IMR-90 (cell line): ENCODE results near the gene EEF1G. TPM values are rescaled to one million over a fixed set of nuclear protein-coding genes. Genes with fewer than 3 reads are reported as not detected.

Experiments used
- ATAC-seq: fragments of 200-7000 bp; cut with Tn5 transposase; 2 replicates; pipeline ENCODE4 v1.9.1; 2020; ENCODE audit warnings: low read depth, mild to moderate bottlenecking, moderate library complexity
- BruUV-seq: library from RNA; stranded (reverse); fragments of 400-500 nt; replicated peaks from 2 replicates; lab custom pipeline; 2021; lab: Mats Ljungman, UMichigan
- CTCF ChIA-PET: fragments of 300-600 bp; formaldehyde crosslinking; extraction: SDS; loops from one replicate; lab custom pipeline; 2021; ENCODE audit warnings: antibody characterized with exemption; lab: Yijun Ruan, JAX
- POLR2A ChIA-PET: fragments of 300-600 bp; sonication (Branson Sonifier 250); formaldehyde crosslinking; loops from one replicate; lab custom pipeline; 2022; ENCODE audit warnings: antibody characterized with exemption; ENCODE audit not compliant: unreplicated experiment; lab: Charles Lee
- DNase-seq: peaks from one replicate; pipeline ENCODE4 v3.0.0; 2013
- H2AFZ ChIP-seq: replicated peaks from 2 replicates; pipeline ENCODE3; 2013; ENCODE audit warnings: low read length, mild to moderate bottlenecking; ENCODE audit not compliant: poor library complexity
- H2AK5ac ChIP-seq: 2 replicates; pipeline ENCODE4 v1.6.1; 2013; ENCODE audit warnings: low read depth, low read length, inconsistent platforms
- H2AK9ac ChIP-seq: replicated peaks from 2 replicates; pipeline ENCODE3; 2013; ENCODE audit warnings: mild to moderate bottlenecking, low read depth, low read length, moderate library complexity; ENCODE audit not compliant: poor library complexity
- H2BK120ac ChIP-seq: 2 replicates; pipeline ENCODE4 v1.6.1; 2013; ENCODE audit warnings: low read depth, low read length, inconsistent platforms
- H2BK15ac ChIP-seq: 3 replicates; pipeline ENCODE4 v1.6.1; 2013; ENCODE audit warnings: low read depth, low read length, inconsistent platforms
- H2BK20ac ChIP-seq: 2 replicates; pipeline ENCODE4 v1.6.1; 2013; ENCODE audit warnings: low read depth, mild to moderate bottlenecking, inconsistent platforms, low read length, moderate library complexity
- H2BK5ac ChIP-seq: 2 replicates; pipeline ENCODE4 v1.6.1; 2013; ENCODE audit warnings: mild to moderate bottlenecking, low read depth, low read length, inconsistent platforms; ENCODE audit not compliant: poor library complexity, severe bottlenecking
- H3K14ac ChIP-seq: replicated peaks from 2 replicates; pipeline ENCODE4 v1.6.1; 2013; ENCODE audit warnings: low read depth, low read length, inconsistent platforms
- H3K18ac ChIP-seq: 2 replicates; pipeline ENCODE4 v1.6.1; 2013; ENCODE audit warnings: low read depth, low read length, control low read depth
- H3K23ac ChIP-seq: 2 replicates; pipeline ENCODE4 v1.6.1; 2013; ENCODE audit warnings: low read depth, low read length, inconsistent platforms
- H3K27ac ChIP-seq: 2 replicates; pipeline ENCODE4 v1.5.1; 2013; ENCODE audit warnings: mild to moderate bottlenecking, control low read depth, low read length; ENCODE audit not compliant: insufficient read depth
- H3K27me3 ChIP-seq: 2 replicates; pipeline ENCODE4 v1.6.1; 2013; ENCODE audit warnings: low read length; ENCODE audit not compliant: control insufficient read depth, insufficient read depth
- H3K36me3 ChIP-seq: 2 replicates; pipeline ENCODE4 v1.6.1; 2013; ENCODE audit warnings: low read length, mixed read lengths; ENCODE audit not compliant: control insufficient read depth, insufficient read depth
- H3K4ac ChIP-seq: 2 replicates; pipeline ENCODE4 v1.6.1; 2013; ENCODE audit warnings: low read depth, low read length, inconsistent platforms
- H3K4me1 ChIP-seq: 2 replicates; pipeline ENCODE4 v1.6.1; 2013; ENCODE audit warnings: low read length, mixed read lengths; ENCODE audit not compliant: control insufficient read depth, insufficient read depth
- H3K4me2 ChIP-seq: 2 replicates; pipeline ENCODE4 v1.6.1; 2013; ENCODE audit warnings: low read depth, mild to moderate bottlenecking, control low read depth, low read length, moderate library complexity
- H3K4me3 ChIP-seq: 2 replicates; pipeline ENCODE4 v1.5.1; 2013; ENCODE audit warnings: low read depth, mild to moderate bottlenecking, control low read depth, low read length, moderate library complexity; ENCODE audit not compliant: insufficient read depth
- H3K56ac ChIP-seq: 2 replicates; pipeline ENCODE4 v1.6.1; 2013; ENCODE audit warnings: low read length, inconsistent platforms; ENCODE audit not compliant: insufficient read depth; ENCODE audit errors: extremely low read depth
- H3K79me1 ChIP-seq, 2 experiments: 2 replicates each; pipeline ENCODE4 v1.6.1; 2013; ENCODE audit warnings: low read length in 2 of 2, inconsistent platforms in 1 of 2, low read depth in 1 of 2
- H3K9ac ChIP-seq: 2 replicates; pipeline ENCODE4 v1.6.1; 2013; ENCODE audit warnings: low read depth, low read length, control low read depth
- H3K9me1 ChIP-seq: 2 replicates; pipeline ENCODE4 v1.6.1; 2013; ENCODE audit warnings: low read length, inconsistent platforms; ENCODE audit not compliant: insufficient read depth
- H3K9me3 ChIP-seq: 2 replicates; pipeline ENCODE4 v1.6.1; 2013; ENCODE audit warnings: low read length; ENCODE audit not compliant: control insufficient read depth, insufficient read depth
- H4K20me1 ChIP-seq: 2 replicates; pipeline ENCODE4 v1.6.1; 2013; ENCODE audit warnings: low read length, inconsistent platforms; ENCODE audit not compliant: insufficient read depth
- H4K5ac ChIP-seq: 2 replicates; pipeline ENCODE4 v1.6.1; 2013; ENCODE audit warnings: mild to moderate bottlenecking, low read depth, low read length, control low read depth
- H4K8ac ChIP-seq, 2 experiments: 2 replicates each; pipeline ENCODE4 v1.6.1; 2013; ENCODE audit warnings: low read depth in 2 of 2, low read length in 2 of 2, control low read depth in 1 of 2, inconsistent platforms in 1 of 2
- H4K91ac ChIP-seq: 2 replicates; pipeline ENCODE4 v1.6.1; 2013; ENCODE audit warnings: low read depth, low read length, inconsistent platforms; ENCODE audit not compliant: insufficient read depth
- BHLHE40 ChIP-seq: fragments of 150-350 bp; IDR thresholded peaks from 2 replicates; pipeline ENCODE4 v1.6.1; 2016; ENCODE audit warnings: mild to moderate bottlenecking, low read depth, low read length
- CEBPB ChIP-seq: IDR thresholded peaks from 2 replicates; pipeline ENCODE4 v1.6.1; 2012; ENCODE audit warnings: low read depth, low read length, improper control_type of control experiment
- MAZ ChIP-seq: IDR thresholded peaks from 2 replicates; pipeline ENCODE4 v1.6.1; 2012; ENCODE audit warnings: low read depth, mild to moderate bottlenecking, low read length, improper control_type of control experiment, moderate library complexity, borderline replicate concordance
- MXI1 ChIP-seq: IDR thresholded peaks from 2 replicates; pipeline ENCODE4 v1.6.1; 2012; ENCODE audit warnings: low read depth, mild to moderate bottlenecking, low read length, moderate library complexity, borderline replicate concordance
- NFE2L2 ChIP-seq: fragments of 150-350 bp; IDR thresholded peaks from 2 replicates; pipeline ENCODE4 v1.6.1; 2016; ENCODE audit warnings: low read depth, mild to moderate bottlenecking, low read length
- POLR2A ChIP-seq: IDR thresholded peaks from 2 replicates; pipeline ENCODE4 v1.6.1; 2012; ENCODE audit warnings: mild to moderate bottlenecking, low read depth, low read length
- RAD21 ChIP-seq: IDR thresholded peaks from 2 replicates; pipeline ENCODE4 v1.6.1; 2012; ENCODE audit warnings: low read length, improper control_type of control experiment
- RCOR1 ChIP-seq: IDR thresholded peaks from 2 replicates; pipeline ENCODE4 v1.6.1; 2012; ENCODE audit warnings: mild to moderate bottlenecking, low read length, improper control_type of control experiment; ENCODE audit not compliant: insufficient replicate concordance
- WGBS, 2 experiments: methylation state at CpG; one replicate each; pipeline versions ENCODE4 v1.1.5 to v1.1.7; 2013; ENCODE audit warnings: missing lambda C conversion rate in 2 of 2; ENCODE audit not compliant: insufficient read length in 1 of 2; ENCODE audit errors: extremely low coverage in 2 of 2; 5-methylcytosine and 5-hydroxymethylcytosine counted together
- dilution Hi-C: fragments of 300-500 bp; cut with HindIII; formaldehyde crosslinking; loops from one replicate; pipeline ENCODE4 v1.14.3; 2018; ENCODE audit warnings: low sequenced_read_pairs; ENCODE audit not compliant: unreplicated experiment
- in situ Hi-C: fragments of 300-500 bp; cut with MboI; formaldehyde crosslinking; loops from 3 replicates; pipeline ENCODE4 v1.14.3; 2019; ENCODE audit warnings: low sequenced_read_pairs, inconsistent platforms, mixed read lengths
- intact Hi-C: fragments of 100-400 bp; cut with micrococcal nuclease; formaldehyde crosslinking; loops from 2 replicates; pipeline ENCODE4 v1.10.0; 2022
- polyA plus RNA-seq, 3 experiments: library from polyadenylated mRNA; depleted of rRNA; stranded (reverse); fragments of >200 nt; gene quantifications; 2 replicates each; pipeline ENCODE4 v1.2.3, GENCODE V29; 2012; ENCODE audit warnings: low replicate concordance in 1 of 3
- total RNA-seq: library from RNA; depleted of rRNA; stranded (reverse); fragments of >200 nt; gene quantifications from 2 replicates; pipeline ENCODE4 v1.2.3, GENCODE V29; 2012

Gene EEF1G
- total and polyA plus RNA-seq, 2 of the 4 experiments (the other 2 are of a cell fraction): 1,684 to 1,857 TPM

DNA sequence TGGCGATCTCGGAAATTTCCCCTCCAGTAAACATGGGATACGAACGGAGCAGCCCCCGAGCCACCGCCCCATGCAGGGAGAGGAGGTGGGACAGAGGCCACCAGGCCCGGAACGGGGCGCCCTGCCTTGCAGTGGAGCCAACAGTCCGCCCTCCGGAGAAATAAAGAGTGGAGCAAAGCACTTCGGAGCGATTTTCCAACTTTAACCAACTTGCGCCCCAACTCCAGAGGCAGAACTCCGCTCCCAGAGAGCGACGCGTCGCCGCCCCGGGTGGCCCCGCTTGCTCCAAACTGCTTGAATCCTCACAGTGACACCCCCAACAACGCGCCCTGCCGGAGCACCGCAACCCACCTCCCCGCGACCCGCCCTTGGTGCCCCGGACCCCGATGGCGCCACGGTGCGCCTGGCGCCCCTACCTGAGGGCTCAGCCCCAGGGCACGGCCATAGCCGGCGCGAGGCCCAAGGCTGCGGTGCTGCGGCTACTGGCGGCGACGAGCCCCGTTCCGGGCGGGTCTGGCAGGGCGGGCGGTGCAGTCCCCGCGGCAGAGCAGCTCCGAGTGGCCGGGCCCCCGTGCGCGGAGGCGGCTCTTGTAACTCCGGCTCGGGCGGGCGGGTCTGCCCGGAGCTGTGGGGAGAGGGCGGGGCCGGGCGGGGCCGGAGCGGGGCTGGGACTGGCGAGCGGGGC lies 27.3 kb downstream of the EEF1G start, which contains the start of gene AHNAK:
Gene AHNAK, minus strand, starts transcription at position 563 of the 685 bp plus-strand sequence. CDS start 10,708 bp downstream, outside the sequence.
- H3K36me3 ChIP-seq: peaks cover 9% of the 10 kb centered on the region

More for the DNA sequence above, 27.3 kb downstream of the EEF1G start, which contains the start of gene AHNAK:
- Histone ChIP-seq H2AK5ac (peak within 1 kb of the TSS; percentile 90), H4K20me1 (peaks cover 42% of the 10 kb centered on the region), H3K4me1 (peaks cover 23% of the 10 kb centered on the region), H3K4me2 (peak within 1 kb of the TSS; percentile 95), H3K56ac (peak within 1 kb of the TSS; percentile 90; the same call in 1 of the 2 replicates), H2BK120ac (peak within 1 kb of the TSS; percentile 79), H3K79me1 (peaks cover 0 to 42% of the 10 kb centered on the region in 2 experiments; a peak in 2 of 4 replicates), H3K27me3 (no peaks in the 10 kb centered on the region), H4K91ac (peak within 1 kb of the TSS; percentile 89), H3K27ac (peak within 1 kb of the TSS; percentile 94), H3K18ac (peak within 1 kb of the TSS; percentile 84), H3K9me1 (peaks cover 5% of the 10 kb centered on the region), H3K4me3 (peak within 1 kb of the TSS; percentile 85), H2AFZ (peak within 1 kb of the TSS; percentile 85), H2BK15ac (peak within 1 kb of the TSS; percentile 66; the same call in 1 of the 3 replicates), H3K14ac (peak within 1 kb of the TSS; percentile 94), H4K5ac (peak within 1 kb of the TSS; percentile 62), H3K23ac (peak within 1 kb of the TSS; percentile 81), H2BK5ac (peak within 1 kb of the TSS; percentile 97), H4K8ac (peak within 1 kb of the TSS; percentile 77 to 81), H3K4ac (peak within 1 kb of the TSS; percentile 97), H3K9ac (peak within 1 kb of the TSS; percentile 99), H3K9me3 (no peaks in the 10 kb centered on the region), H2BK20ac (peak within 1 kb of the TSS; percentile 39), H2AK9ac (peak within 1 kb of the TSS; percentile 98)
- peak; percentile 54 for ATAC-seq
- dilution Hi-C loops (no loop called here), in situ Hi-C loops (no loop called here), intact Hi-C loops (no loop called here)
- ChIA-PET POLR2A (interaction anchor here (0.5 to 1.1 kb wide), 4 partner anchors 9 to 731 kb away, joined by 3 to 8 read pairs (median 6); no protein-coding TSS in a partner anchor), CTCF (interaction anchor here (0.9 to 2.3 kb wide), 2 partner anchors 14 to 121 kb away, joined by 3 to 7 read pairs; no protein-coding TSS in a partner anchor)
- TF ChIP-seq MAZ (peak; percentile 27; the same call in 1 of the 2 replicates), POLR2A (peak; percentile 73), MXI1 (no peak), RAD21 (no peak), CEBPB (no peak), RCOR1 (no peak), BHLHE40 (no peak), NFE2L2 (no peak)
- peak; percentile 52 for DNase-seq
- no TSS peak for BruUV-seq
- WGBS, 2 experiments: 0% methylated on average over 12 of the region's 69 CpGs; no CpG with 5 or more reads in 1 of the 2 experiments
